ENCODE data around the gene CNGB1.
"Not testable (repeated sequence)": the region's sequence is repeated elsewhere in the genome, so short reads cannot be mapped to it uniquely, and the experiment has no call there.

The CNGB1 gene

DNA sequence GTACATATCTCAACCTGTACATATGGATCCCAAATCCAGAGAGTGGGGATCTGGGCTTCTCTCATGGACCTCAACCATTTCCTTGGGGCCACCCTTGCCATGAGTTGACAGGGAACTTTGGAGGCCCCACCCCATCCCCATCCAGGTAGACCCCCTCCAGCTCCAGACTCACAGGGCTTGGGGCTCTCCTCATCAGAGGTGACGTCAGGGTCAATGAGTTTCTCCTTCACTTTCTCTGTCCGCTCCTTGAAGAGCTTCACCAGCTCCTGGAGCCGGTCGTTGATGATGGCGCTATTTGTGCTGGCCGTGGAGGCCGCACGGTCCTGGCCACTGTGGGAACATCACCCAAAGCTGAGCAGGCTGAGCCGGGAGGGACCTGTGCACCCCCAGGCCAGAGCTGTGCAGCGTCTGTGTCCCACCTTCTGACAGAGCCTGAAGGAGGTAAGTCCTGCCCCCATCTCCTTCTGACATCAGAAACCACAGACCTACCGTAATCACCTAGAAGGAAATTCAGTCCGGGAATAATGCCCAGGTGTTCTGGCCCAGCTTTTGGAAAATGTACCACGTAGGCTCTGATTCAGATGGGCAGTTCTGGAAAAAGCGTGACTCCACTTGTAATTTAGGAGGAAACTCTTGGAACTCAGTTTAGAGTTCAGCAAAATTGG is 50.6 kb downstream of the CNGB1 start:
- Mint-ChIP-seq H3K27ac (no peak overlapping the region), H3K9me3 (no peaks in the 10 kb centered on the region), H3K4me3 (no peak overlapping the region), H3K36me3 (no peaks in the 10 kb centered on the region), H3K4me1 (no peaks in the 10 kb centered on the region)
- no peak for ATAC-seq
- DNase-seq (ENCODE audit: low spot score in 2 of 2) = no peak

DNA sequence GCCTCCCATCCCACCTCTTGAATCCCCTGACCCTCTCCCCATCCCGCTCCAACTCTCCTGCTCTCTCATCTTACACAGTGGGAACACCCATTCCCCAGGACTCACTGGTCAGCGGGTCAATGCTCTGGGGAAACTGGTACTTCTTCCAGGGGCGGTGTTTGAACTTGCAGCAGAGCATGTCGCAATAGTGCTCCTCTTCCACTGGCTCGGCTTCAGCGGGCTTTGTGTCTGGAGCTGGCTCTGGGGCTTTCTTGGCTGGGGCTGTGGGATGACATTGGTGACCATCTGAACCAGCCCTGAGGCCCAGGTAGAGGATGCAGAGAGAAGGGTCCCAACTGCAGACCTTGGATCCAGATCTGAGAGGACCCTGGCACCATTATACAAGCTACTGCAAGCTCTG is 51.9 kb downstream of the CNGB1 start:
- Mint-ChIP-seq H3K4me1 (no peaks in the 10 kb centered on the region), H3K9me3 (no peaks in the 10 kb centered on the region), H3K27ac (no peak overlapping the region), H3K36me3 (no peaks in the 10 kb centered on the region), H3K4me3 (no peak overlapping the region)
- ATAC-seq (no peak), DNase-seq (ENCODE audit: low spot score in 2 of 2) (no peak)

DNA sequence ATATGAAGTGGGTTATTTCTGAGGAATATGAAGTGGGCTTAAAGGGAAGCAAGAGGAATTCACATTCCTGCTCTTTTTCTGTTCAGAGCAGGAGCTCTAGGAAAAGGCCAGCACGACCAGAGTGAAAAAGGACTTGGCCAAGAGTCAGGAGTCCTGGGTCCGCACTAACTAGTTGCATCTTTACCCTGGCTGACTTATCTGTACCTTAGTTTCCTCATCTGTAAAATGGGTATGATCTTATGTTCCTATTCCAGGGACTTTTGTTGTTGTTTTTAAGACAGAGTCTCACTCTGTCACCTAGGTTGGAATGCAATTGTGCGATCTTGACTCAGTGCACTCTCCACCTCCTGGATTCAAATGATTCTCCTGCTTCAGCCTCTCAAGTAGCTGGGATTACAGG is 52.5 kb downstream of the CNGB1 start:
- H3K27ac Mint-ChIP-seq = no peak overlapping the region
- H3K4me1 Mint-ChIP-seq = no peaks in the 10 kb centered on the region
- H3K4me3 Mint-ChIP-seq = no peak overlapping the region
- H3K36me3 Mint-ChIP-seq = no peaks in the 10 kb centered on the region
- ATAC-seq = no peak
- DNase-seq (ENCODE audit: low spot score in 2 of 2) = no peak
- H3K9me3 Mint-ChIP-seq = no peaks in the 10 kb centered on the region

GRCh38 chr16:57917929-57918328 is 53.0 kb downstream of the CNGB1 start:
- ATAC-seq; H3K9me3 Mint-ChIP-seq; H3K36me3 Mint-ChIP-seq; DNase-seq (ENCODE audit: low spot score in 2 of 2); H3K4me1 Mint-ChIP-seq; H3K27ac Mint-ChIP-seq; H3K4me3 Mint-ChIP-seq: not testable (repeated sequence)

DNA sequence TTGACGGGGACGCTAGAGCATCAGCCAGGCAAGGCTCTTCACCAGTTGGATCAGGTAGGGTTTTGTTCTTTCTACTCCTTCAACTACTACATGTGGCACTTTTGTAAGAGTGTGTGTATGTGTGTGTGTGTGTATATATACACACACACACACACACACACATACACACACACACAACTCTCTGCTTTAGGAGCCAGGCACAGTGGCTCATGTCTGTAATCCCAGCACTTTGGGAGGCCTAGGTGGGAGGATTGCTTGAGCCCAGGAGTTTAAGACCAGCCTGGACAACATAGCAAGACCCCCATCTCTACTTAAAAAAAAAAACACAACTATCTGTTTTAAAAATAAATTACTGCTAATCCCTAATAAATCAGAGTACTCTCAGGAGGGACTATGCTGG is 53.4 kb downstream of the CNGB1 start:
- not testable (repeated sequence) for H3K4me3 Mint-ChIP-seq; H3K36me3 Mint-ChIP-seq; H3K4me1 Mint-ChIP-seq; ATAC-seq; DNase-seq (ENCODE audit: low spot score in 2 of 2); H3K9me3 Mint-ChIP-seq; H3K27ac Mint-ChIP-seq

- Mint-ChIP-seq H3K27ac (no peak overlapping the region), H3K9me3 (no peaks in the 10 kb centered on the region), H3K4me1 (no peaks in the 10 kb centered on the region), H3K4me3 (no peak overlapping the region), H3K36me3 (no peaks in the 10 kb centered on the region)
- ATAC-seq = no peak
- no peak for DNase-seq (ENCODE audit: low spot score in 2 of 2)
Observed at GRCh38 chr16:57916735-57917438, 54.0 kb downstream of the CNGB1 start.

- Mint-ChIP-seq H3K36me3 (no peaks in the 10 kb centered on the region), H3K27ac (no peak overlapping the region), H3K4me3 (no peak overlapping the region), H3K4me1 (no peaks in the 10 kb centered on the region), H3K9me3 (no peaks in the 10 kb centered on the region)
- DNase-seq (ENCODE audit: low spot score in 2 of 2) = no peak
- no peak for ATAC-seq
Observed at GRCh38 chr16:57915811-57916488, 55.0 kb downstream of the CNGB1 start.

GRCh38 chr16:57915267-57915666 is 55.7 kb downstream of the CNGB1 start:
- no peaks in the 10 kb centered on the region for H3K4me1 Mint-ChIP-seq
- no peaks in the 10 kb centered on the region for H3K9me3 Mint-ChIP-seq

DNA sequence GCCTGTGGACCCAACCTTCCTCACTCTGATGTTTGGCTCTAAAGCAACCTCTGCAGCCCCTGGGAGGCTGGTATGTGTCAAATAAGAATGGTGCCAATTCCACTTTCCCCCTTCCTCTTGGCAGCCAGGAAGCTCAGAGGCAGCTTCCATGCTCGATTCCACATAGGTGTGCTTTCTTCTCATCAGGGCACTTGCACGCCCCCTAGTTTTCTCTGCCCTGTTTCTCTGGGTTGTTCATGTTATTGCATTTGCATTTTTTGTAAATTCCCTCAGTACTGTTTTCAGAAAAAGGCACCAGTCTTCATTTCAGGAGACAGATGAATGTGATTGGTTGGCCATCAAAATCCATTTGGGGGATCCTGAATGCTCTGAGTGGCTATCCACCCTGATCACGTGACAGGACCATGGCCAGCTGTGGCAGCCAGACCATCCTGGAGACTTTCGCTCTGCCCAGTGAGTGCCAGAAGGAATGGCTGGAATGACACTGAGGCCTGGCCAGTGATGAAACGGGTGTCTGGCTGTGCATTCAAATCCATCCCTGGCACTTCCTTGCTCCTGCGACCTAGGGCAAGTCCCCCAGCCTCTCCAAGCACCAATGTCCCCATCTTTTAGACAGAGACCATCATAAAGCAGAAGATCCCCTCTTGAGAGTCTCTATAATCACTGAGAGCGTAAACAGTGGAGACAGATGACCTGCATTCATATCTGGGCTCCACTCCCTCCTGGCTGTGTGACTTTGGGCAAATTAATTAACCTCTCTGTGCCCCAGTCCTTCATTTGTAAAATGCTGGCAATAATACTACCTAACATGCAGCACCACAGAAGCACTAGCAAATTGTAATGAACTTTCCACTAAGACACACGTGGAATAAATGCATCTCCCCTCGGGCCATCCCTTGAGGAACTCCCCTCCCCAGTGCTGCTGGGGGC is 56.4 kb downstream of the CNGB1 start:
- DNase-seq (ENCODE audit: low spot score in 2 of 2) (no peak), ATAC-seq (no peak)
- H3K4me1 Mint-ChIP-seq = no peaks in the 10 kb centered on the region
- no peaks in the 10 kb centered on the region for H3K36me3 Mint-ChIP-seq
- H3K4me3 Mint-ChIP-seq = no peak overlapping the region
- no peaks in the 10 kb centered on the region for H3K9me3 Mint-ChIP-seq
- H3K27ac Mint-ChIP-seq = no peak overlapping the region

More at GRCh38 chr16:57915267-57915666, 55.7 kb downstream of the CNGB1 start:
- Mint-ChIP-seq H3K4me3 (no peak overlapping the region), H3K27ac (no peak overlapping the region), H3K36me3 (no peaks in the 10 kb centered on the region)
- DNase-seq (ENCODE audit: low spot score in 2 of 2) = no peak
- ATAC-seq = no peak

GRCh38 chr16:57912529-57913260 is 58.2 kb downstream of the CNGB1 start:
- Mint-ChIP-seq H3K9me3 (no peaks in the 10 kb centered on the region), H3K4me3 (no peak overlapping the region), H3K4me1 (no peaks in the 10 kb centered on the region), H3K36me3 (no peaks in the 10 kb centered on the region), H3K27ac (no peak overlapping the region)
- no peak for DNase-seq (ENCODE audit: low spot score in 2 of 2)
- ATAC-seq = no peak

GRCh38 chr16:57911743-57912142 is 59.2 kb downstream of the CNGB1 start:
- Mint-ChIP-seq H3K36me3 (no peaks in the 10 kb centered on the region), H3K4me3 (no peak overlapping the region), H3K9me3 (no peaks in the 10 kb centered on the region), H3K27ac (no peak overlapping the region), H3K4me1 (no peaks in the 10 kb centered on the region)
- ATAC-seq = peak; percentile 11
- no peak for DNase-seq (ENCODE audit: low spot score in 2 of 2)

DNA sequence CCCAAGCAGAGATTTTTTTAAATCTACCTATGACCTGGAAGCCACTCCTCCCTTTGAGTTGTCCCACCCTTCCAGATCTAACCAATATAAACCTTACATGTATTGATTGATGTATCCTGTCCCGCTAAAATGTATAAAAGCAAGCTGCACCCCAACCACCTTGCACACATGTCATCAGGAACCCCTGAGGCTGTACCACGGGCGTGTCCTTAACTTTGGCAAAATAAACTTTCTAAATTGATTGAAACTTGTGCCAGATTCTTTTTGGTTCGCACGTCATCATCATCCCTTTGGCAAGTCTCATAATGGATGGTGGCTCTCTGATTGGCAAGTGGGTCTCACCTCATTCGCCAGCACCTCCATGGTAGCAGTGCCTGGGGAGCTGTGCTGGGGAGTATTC is 60.2 kb downstream of the CNGB1 start:
- Mint-ChIP-seq H3K27ac (no peak overlapping the region), H3K36me3 (no peaks in the 10 kb centered on the region), H3K4me3 (no peak overlapping the region), H3K9me3 (no peaks in the 10 kb centered on the region), H3K4me1 (no peaks in the 10 kb centered on the region)
- DNase-seq (ENCODE audit: low spot score in 2 of 2) (no peak), ATAC-seq (no peak)

DNA sequence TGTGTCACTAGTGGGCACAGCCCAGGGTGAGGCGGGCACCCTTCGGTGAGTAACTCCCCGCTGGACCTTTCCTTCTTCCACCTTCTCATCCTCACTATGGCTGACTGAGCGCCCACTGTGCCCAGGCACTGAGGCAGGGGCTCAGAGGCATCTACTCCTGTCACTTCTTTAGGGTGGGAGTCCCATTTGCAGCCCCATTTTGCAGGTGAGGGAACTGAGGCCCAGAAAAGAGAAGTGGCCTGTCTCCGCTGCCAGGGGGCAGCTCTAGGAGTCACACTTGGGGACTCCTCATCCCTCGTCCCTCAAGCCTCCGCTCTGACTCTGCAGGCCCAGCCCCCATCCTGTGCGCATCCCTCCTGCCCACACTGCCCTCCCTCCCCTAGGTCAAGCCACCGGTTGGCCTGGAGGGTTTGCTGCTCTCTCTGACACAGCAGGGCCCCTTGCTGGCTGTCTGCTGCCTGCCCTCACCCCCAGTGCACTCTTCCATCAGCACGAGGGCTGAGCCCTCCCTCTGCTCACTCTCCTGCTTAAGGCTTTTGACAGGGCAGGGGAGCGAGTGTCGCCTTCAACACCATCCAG is 62.4 kb downstream of the CNGB1 start:
- no peaks in the 10 kb centered on the region for H3K36me3 Mint-ChIP-seq
- H3K4me1 Mint-ChIP-seq = no peaks in the 10 kb centered on the region
- ATAC-seq (no peak), DNase-seq (ENCODE audit: low spot score in 2 of 2) (no peak)
- no peaks in the 10 kb centered on the region for H3K9me3 Mint-ChIP-seq
- no peak overlapping the region for H3K4me3 Mint-ChIP-seq
- no peak overlapping the region for H3K27ac Mint-ChIP-seq

All from stimulated activated effector memory CD8-positive, alpha-beta T cell treated with anti-CD3 and anti-CD28 coated beads, Interleukin-12 subunit alpha, Interleukin-12 subunit beta, amount 100 ng/mL, for 72 hours (primary cell).